ENCODE data around the gene USP31. TPM values are rescaled to one million over a fixed set of nuclear protein-coding genes. Genes with fewer than 3 reads are reported as not detected.
A peak's percentile ranks its signal among the peaks of the same experiment; 100 is the strongest.

USP31 gene
- total RNA-seq, 1 experiment from 2014 or later: 26.9 TPM

DNA sequence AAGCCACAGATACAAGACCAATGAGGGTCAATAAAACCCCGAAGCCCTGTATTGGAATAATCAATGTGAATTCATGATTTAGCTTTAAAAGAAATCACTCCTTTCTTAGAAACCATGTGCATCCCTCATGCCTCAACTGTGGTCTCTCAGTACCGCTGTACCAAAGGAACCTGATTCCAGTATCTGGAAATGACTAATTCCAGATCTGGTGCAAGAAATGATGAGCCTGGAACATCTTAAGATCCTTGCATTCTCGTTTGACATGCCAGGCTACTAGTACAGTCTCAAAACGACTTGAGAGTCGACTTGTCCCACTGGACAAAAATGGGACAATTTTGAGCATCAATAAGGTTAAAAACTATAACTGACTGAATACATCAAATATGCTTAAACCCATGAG lies 21.2 kb downstream of the USP31 start:
- Mint-ChIP-seq H3K4me1 (ENCODE audit: insufficient read depth, unreplicated experiment) (peaks cover 29% of the 10 kb centered on the region), H3K9me3 (ENCODE audit: unreplicated experiment) (no peaks in the 10 kb centered on the region), H3K36me3 (ENCODE audit: insufficient read depth, unreplicated experiment) (no peaks in the 10 kb centered on the region), H3K27me3 (ENCODE audit: insufficient read depth, unreplicated experiment) (no peaks in the 10 kb centered on the region), H3K4me3 (ENCODE audit: unreplicated experiment) (no peak overlapping the region), H3K27ac (ENCODE audit: low read depth, unreplicated experiment) (no peak overlapping the region)
- intact Hi-C loops (cut with micrococcal nuclease): no loop called here
- ChIA-PET POLR2A (interaction anchor here (0.6 to 7.4 kb wide), 5 partner anchors 12 to 57 kb away, joined by 3 to 59 read pairs (median 3); no protein-coding TSS in a partner anchor), CTCF (interaction anchor here (0.7 kb wide), 1 partner anchor 58 kb away, joined by 3 read pairs; no protein-coding TSS in a partner anchor)
- BruUV-seq (replicated peaks): no TSS peak
- TF ChIP-seq, protein P1, sequence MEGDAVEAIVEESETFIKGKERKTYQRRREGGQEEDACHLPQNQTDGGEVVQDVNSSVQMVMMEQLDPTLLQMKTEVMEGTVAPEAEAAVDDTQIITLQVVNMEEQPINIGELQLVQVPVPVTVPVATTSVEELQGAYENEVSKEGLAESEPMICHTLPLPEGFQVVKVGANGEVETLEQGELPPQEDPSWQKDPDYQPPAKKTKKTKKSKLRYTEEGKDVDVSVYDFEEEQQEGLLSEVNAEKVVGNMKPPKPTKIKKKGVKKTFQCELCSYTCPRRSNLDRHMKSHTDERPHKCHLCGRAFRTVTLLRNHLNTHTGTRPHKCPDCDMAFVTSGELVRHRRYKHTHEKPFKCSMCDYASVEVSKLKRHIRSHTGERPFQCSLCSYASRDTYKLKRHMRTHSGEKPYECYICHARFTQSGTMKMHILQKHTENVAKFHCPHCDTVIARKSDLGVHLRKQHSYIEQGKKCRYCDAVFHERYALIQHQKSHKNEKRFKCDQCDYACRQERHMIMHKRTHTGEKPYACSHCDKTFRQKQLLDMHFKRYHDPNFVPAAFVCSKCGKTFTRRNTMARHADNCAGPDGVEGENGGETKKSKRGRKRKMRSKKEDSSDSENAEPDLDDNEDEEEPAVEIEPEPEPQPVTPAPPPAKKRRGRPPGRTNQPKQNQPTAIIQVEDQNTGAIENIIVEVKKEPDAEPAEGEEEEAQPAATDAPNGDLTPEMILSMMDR (IDR thresholded peaks at IDR 0.05; ENCODE audit: unreplicated experiment): no peak
- no peak for DNase-seq (ENCODE audit: unreplicated experiment)

DNA sequence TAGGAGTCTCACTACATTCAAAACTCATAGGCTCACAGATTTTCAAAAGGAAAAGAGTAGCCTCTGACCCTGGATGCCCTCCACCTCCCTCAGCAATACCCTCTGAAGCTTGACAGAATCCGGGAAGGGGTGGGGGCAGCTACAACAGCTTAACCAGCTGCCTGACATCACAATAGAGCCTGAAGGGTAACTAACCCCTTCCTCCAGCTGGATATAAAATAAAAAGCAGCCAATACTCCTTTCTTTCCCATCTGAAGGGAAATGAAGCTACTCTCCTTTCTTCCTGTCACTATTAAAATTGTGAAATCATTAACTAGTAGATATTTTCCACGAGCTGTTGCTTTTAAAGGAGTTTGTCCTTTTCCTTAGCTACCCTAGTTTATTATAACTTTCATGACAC lies 24.0 kb downstream of the USP31 start:
- no peak overlapping the region for H3K4me3 Mint-ChIP-seq (ENCODE audit: unreplicated experiment)
- H3K4me1 Mint-ChIP-seq (ENCODE audit: insufficient read depth, unreplicated experiment): peaks cover 39% of the 10 kb centered on the region

DNA sequence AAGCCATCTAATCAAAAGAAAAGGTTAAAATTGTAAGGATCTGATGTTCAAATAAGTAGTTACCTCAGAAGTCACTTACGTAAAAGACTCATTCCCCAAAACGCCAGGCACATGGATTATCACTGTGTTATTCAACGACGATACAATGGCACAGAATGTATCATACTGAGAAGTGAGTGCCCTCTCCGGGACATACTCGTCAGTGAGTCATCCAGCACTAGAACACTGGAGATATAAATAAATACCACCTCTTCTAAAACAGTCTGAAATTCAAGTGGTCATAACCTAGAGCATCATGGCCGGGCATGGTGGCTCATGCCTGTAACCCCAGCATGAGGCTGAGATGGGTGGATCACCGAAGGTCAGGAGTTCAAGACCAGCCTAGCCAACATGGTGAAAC lies 24.9 kb downstream of the USP31 start:
- ChIA-PET CTCF (interaction anchor here (0.5 to 1.9 kb wide), 4 partner anchors 9 to 22 kb away, joined by 3 to 15 read pairs (median 4); no protein-coding TSS in a partner anchor), POLR2A (interaction anchor here (0.7 to 2.9 kb wide), 4 partner anchors 18 to 33 kb away, joined by 4 to 17 read pairs (median 10); partner anchors contain the start of gene USP31)
- H3K27ac Mint-ChIP-seq (ENCODE audit: low read depth, unreplicated experiment): peak overlapping the region; percentile 91
- TF ChIP-seq, protein P1 (IDR thresholded peaks at IDR 0.05; ENCODE audit: unreplicated experiment): no peak
- BruUV-seq (replicated peaks): no TSS peak
- no peaks in the 10 kb centered on the region for H3K27me3 Mint-ChIP-seq (ENCODE audit: insufficient read depth, unreplicated experiment)
- no peaks in the 10 kb centered on the region for H3K36me3 Mint-ChIP-seq (ENCODE audit: insufficient read depth, unreplicated experiment)
- intact Hi-C loops (cut with micrococcal nuclease): no loop called here
- peaks cover 49% of the 10 kb centered on the region for H3K4me1 Mint-ChIP-seq (ENCODE audit: insufficient read depth, unreplicated experiment)
- peak; percentile 84 for DNase-seq (ENCODE audit: unreplicated experiment)
- H3K9me3 Mint-ChIP-seq (ENCODE audit: unreplicated experiment): no peaks in the 10 kb centered on the region
- H3K4me3 Mint-ChIP-seq (ENCODE audit: unreplicated experiment): peak overlapping the region; percentile 45

More for the DNA sequence above, 24.0 kb downstream of the USP31 start:
- TF ChIP-seq, protein P1 (IDR thresholded peaks at IDR 0.05; ENCODE audit: unreplicated experiment): no peak
- Mint-ChIP-seq H3K27ac (ENCODE audit: low read depth, unreplicated experiment) (peak overlapping the region; percentile 27), H3K9me3 (ENCODE audit: unreplicated experiment) (no peaks in the 10 kb centered on the region), H3K36me3 (ENCODE audit: insufficient read depth, unreplicated experiment) (no peaks in the 10 kb centered on the region), H3K27me3 (ENCODE audit: insufficient read depth, unreplicated experiment) (no peaks in the 10 kb centered on the region)
- DNase-seq (ENCODE audit: unreplicated experiment): no peak
- ChIA-PET CTCF (interaction anchor here (0.6 to 1.9 kb wide), 7 partner anchors 17 to 1500 kb away, joined by 3 to 15 read pairs (median 3); no protein-coding TSS in a partner anchor), POLR2A (interaction anchor here (2.1 to 2.9 kb wide), 3 partner anchors 17 to 24 kb away, joined by 9 to 17 read pairs (median 12); partner anchors contain the start of gene USP31)
- intact Hi-C loops (cut with micrococcal nuclease): no loop called here
- no TSS peak for BruUV-seq (replicated peaks)

DNA sequence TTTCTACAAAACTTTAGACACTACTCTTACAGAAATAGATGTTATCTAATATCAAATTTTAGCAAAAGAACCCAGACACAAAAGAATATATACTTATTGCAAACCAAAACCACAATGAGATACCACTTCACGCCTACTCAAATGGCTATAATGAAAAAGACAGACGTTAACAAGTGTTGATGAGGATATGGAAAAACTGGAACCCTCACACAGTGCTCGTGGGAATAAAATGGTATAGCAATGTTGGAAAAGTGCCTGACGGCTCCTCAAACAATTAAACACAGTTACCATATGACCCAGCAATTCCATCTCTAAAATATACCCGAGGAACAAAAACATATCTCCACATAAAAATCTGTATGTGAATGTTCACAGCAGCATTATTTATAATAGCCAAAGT lies 27.1 kb downstream of the USP31 start:
- no peak overlapping the region for H3K27ac Mint-ChIP-seq (ENCODE audit: low read depth, unreplicated experiment)
- TF ChIP-seq, protein P1 (IDR thresholded peaks at IDR 0.05; ENCODE audit: unreplicated experiment): no peak
- H3K36me3 Mint-ChIP-seq (ENCODE audit: insufficient read depth, unreplicated experiment): no peaks in the 10 kb centered on the region
- H3K4me1 Mint-ChIP-seq (ENCODE audit: insufficient read depth, unreplicated experiment): peaks cover 52% of the 10 kb centered on the region
- CTCF ChIA-PET: interaction anchor here (0.6 to 1.4 kb wide), 2 partner anchors 10 to 302 kb away, joined by 3 to 8 read pairs; no protein-coding TSS in a partner anchor
- DNase-seq (ENCODE audit: unreplicated experiment): no peak
- no TSS peak for BruUV-seq (replicated peaks)
- no peak overlapping the region for H3K4me3 Mint-ChIP-seq (ENCODE audit: unreplicated experiment)
- intact Hi-C loops (cut with micrococcal nuclease): no loop called here
- H3K9me3 Mint-ChIP-seq (ENCODE audit: unreplicated experiment): no peaks in the 10 kb centered on the region
- POLR2A ChIA-PET: interaction anchor here (1.8 to 7.3 kb wide), 2 partner anchors 14 to 22 kb away, joined by 4 to 63 read pairs; no protein-coding TSS in a partner anchor
- H3K27me3 Mint-ChIP-seq (ENCODE audit: insufficient read depth, unreplicated experiment): no peaks in the 10 kb centered on the region
